GM15510 (cell line): ENCODE measurements around the gene TXNRD2.

Experiments
- POLR2A ChIP-seq: IDR thresholded peaks from 3 replicates; pipeline ENCODE4 v1.6.1; 2011; ENCODE audit warnings: borderline replicate concordance; ENCODE audit not compliant: insufficient read length; ENCODE audit errors: extremely low read depth

Gene TXNRD2

GRCh38 chr22:19941365-19942082, at the start of gene TXNRD2, which contains the start of gene COMT:
Gene TXNRD2, minus strand, starts transcription at chr22:19941818. Its CDS starts 15 bp downstream, at chr22:19941803.
Gene COMT, plus strand, starts transcription at chr22:19941772. Its CDS starts 20,755 bp downstream, at chr22:19962527.
- peak; percentile 94 for TF ChIP-seq POLR2A

- TF ChIP-seq POLR2A, result no peak
Measured at GRCh38 chr22:19991395-19991644, 49.7 kb upstream of the TXNRD2 start.

GRCh38 chr22:19990609-19991394, 49.2 kb upstream of the TXNRD2 start:
- TF ChIP-seq POLR2A, result no peak

DNA sequence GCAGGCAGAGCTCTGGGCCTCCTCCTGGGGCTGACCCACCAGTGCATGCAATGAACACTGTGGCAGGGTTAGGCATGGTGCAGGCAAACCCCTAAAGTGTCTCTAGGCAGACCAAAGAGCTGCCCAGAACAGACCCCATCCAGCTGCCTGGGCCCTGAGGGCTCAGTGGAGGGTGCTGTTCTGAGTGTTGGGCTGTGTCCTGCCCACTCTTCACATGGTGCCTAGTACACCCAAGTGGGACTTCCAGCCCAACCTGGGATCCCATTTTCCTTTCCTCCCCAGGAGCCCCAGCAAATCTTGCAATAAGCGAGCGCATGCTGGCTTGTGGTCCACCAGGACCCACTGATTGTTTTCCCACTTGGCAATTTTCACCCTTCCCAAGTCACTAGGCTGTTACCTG, 48.6 kb upstream of the TXNRD2 start:
- TF ChIP-seq POLR2A, result no peak

- TF ChIP-seq POLR2A, result no peak
Measured at GRCh38 chr22:19989725-19990067, 48.1 kb upstream of the TXNRD2 start.

DNA sequence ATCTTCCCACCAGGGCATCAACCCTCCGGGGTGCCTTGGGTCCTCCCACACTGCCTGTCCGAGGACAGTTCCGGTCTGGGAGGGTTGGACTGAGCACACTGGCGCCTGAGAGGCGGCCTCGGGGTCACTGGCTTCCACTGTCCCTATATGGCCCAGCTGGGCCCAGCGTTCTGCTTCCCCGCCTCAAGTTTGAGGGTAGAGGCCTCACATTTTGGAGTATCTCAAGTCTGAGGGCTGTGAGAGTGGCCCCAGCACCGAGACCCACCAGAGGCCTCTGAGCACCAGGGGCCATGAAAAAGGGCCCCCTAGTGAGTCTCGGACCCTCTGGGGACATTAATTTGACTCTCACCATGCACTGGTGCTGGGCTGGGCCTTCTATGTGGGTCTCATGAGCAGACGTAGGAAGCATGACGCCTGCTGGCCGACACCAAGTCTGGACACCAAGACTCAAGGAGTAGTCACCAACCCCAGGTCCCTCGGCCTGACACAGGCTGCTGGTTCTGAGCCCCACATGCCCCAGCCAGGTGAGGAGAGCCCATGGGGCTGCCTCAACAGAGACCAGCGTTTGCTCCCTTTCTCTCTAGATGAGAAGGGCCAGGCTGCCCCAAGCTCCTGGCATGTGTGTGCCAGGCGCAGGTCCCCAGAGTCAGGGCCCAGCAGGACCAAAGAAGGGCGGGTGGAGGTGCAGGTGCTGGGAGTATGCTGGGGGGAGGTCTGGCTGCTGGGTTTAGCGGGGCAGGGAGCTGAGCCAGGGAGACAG, 47.5 kb upstream of the TXNRD2 start:
- no peak for TF ChIP-seq POLR2A

GRCh38 chr22:19988331-19988808, 46.8 kb upstream of the TXNRD2 start:
- no peak for TF ChIP-seq POLR2A

- no peak for TF ChIP-seq POLR2A
Measured at GRCh38 chr22:19987394-19988306, 46.0 kb upstream of the TXNRD2 start.

DNA sequence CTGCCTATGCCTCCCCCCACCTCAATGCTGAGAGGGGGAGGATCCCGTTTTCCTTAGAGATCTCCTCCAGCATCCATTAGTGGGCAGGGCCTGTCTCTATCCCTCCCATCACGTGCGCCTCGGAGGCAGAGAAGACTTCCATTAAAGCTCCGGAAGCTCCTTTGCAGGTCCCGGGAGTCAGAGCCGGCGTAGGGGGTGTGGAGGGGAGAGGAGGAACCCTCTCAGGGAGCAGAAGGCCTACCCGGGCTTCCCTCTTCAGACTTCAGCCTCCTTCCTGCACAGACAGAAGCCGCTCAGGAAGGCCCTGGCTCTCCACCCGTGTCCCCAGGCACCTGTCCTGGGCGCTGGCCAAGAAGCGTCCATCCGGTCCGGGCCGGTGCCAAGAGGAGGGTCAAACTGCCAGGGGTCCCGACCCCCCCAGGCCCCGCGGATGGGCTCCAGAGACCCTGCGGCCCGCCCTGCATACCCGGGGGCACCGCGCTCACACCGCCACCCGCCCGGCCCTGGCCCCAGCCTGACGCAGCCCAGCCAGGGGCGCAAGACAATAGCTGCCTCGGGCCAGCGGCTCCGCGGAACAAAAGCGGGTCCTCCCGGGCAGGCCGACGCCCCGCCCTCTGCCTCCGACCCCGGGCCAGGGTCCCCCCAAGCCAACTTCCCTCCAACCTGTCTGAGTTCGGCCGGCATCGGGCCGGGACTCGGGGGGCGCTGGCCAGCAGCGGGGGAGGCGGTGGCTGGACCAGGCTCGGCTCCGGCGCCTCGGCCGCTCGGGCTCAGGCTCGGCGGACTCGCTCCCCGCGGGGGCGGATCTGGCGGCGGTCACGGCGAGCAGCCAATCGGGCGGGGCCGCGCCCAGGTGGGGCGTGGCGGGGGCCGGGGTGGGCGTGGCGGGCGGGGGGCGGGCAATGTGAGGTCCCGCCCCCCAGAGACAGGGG, 45.1 kb upstream of the TXNRD2 start:
- no peak for TF ChIP-seq POLR2A

GRCh38 chr22:19986011-19986409, 44.4 kb upstream of the TXNRD2 start:
- TF ChIP-seq POLR2A, result no peak

- no peak for TF ChIP-seq POLR2A
Measured at GRCh38 chr22:19984851-19985811, 43.5 kb upstream of the TXNRD2 start.

GRCh38 chr22:19984201-19984753, 42.7 kb upstream of the TXNRD2 start:
- no peak for TF ChIP-seq POLR2A
